K562 (cell line): ENCODE measurements around the gene ABHD16A. TPM values are rescaled to one million over a fixed set of nuclear protein-coding genes. Genes with fewer than 3 reads are reported as not detected.

Source experiments
- CBFA2T3 ChIP-seq: fragments of 450-650 bp; IDR thresholded peaks from 2 replicates; pipeline ENCODE4 v1.6.1; 2017
- DNMT1 ChIP-seq: fragments of 450-650 bp; IDR thresholded peaks from 2 replicates; pipeline ENCODE4 v1.6.1; 2016; ENCODE audit warnings: antibody characterized with exemption, mild to moderate bottlenecking
- ELF1 ChIP-seq: fragments of 200-800 bp; sonication (Bioruptor generic); IDR thresholded peaks from 2 replicates; pipeline ENCODE4 v1.6.1; 2016; ENCODE audit warnings: missing genetic modification characterization, missing compliant biosample characterization
- FUS ChIP-seq: fragments of 200-400 bp; formaldehyde crosslinking; optimal IDR thresholded peaks from 2 replicates; pipeline ENCODE3; 2017; ENCODE audit warnings: low read depth, low read length
- GABPB2 ChIP-seq: fragments of 250-450 bp; sonication (Bioruptor Pico); conservative IDR thresholded peaks from 2 replicates; pipeline ENCODE4 v1.5.1; 2021; ENCODE audit warnings: mild to moderate bottlenecking
- HNRNPUL1 ChIP-seq: fragments of 200-400 bp; formaldehyde crosslinking; IDR thresholded peaks from 2 replicates; pipeline ENCODE4 v1.6.1; 2017; ENCODE audit warnings: low read length
- IFI16 ChIP-seq: fragments of 250-450 bp; sonication (Bioruptor Pico); IDR thresholded peaks from 2 replicates; pipeline ENCODE4 v2.1.2; 2022; ENCODE audit warnings: mild to moderate bottlenecking, inconsistent platforms
- KAT7 ChIP-seq: sonication (generic); formaldehyde crosslinking; IDR thresholded peaks from 2 replicates; pipeline ENCODE4 v1.8.0; 2022; ENCODE audit warnings: missing genetic modification reagents, mild to moderate bottlenecking, borderline replicate concordance
- POLR3G ChIP-seq: IDR thresholded peaks from 2 replicates; pipeline ENCODE4 v1.6.1; 2011; ENCODE audit not compliant: insufficient read length, insufficient replicate concordance; ENCODE audit errors: extremely low read depth
- RFX7 ChIP-seq: fragments of 250-450 bp; sonication (Bioruptor Pico); IDR thresholded peaks from 2 replicates; pipeline ENCODE4 v1.5.1; 2021; ENCODE audit warnings: mild to moderate bottlenecking
- SMARCC2 ChIP-seq: fragments of 450-650 bp; IDR thresholded peaks from 2 replicates; pipeline ENCODE4 v1.6.1; 2017; ENCODE audit warnings: antibody characterized with exemption, moderate library complexity, mild to moderate bottlenecking, low read depth
- SMARCE1 ChIP-seq: fragments of 450-650 bp; IDR thresholded peaks from 2 replicates; pipeline ENCODE4 v1.7.1; 2016; ENCODE audit warnings: mild to moderate bottlenecking
- polyA plus RNA-seq, 8 experiments: library from polyadenylated mRNA; depleted of rRNA in 4 of 8; stranded (reverse) in 5 of 8; unstranded in 3 of 8; fragments of >200 nt; fragmentation: Nextera tagmentation in 2 of 8; fragmentation: Illumina TruSeq in 1 of 8; extraction: Ambion mirVana in 2 of 8; extraction: Trizol in 1 of 8; gene quantifications; 2 replicates each; pipeline versions ENCODE4 v1.2.1 to v1.2.3, GENCODE V29; 2011 to 2014; ENCODE audit warnings: inconsistent platforms in 1 of 8, missing spikeins in 1 of 8
- total RNA-seq, 7 experiments: library from RNA; depleted of rRNA in 6 of 7; stranded (reverse); fragments of >200 nt in 6 of 7; fragmentation: Illumina TruSeq in 2 of 7; extraction: Trizol in 2 of 7; gene quantifications; 2 replicates each; pipeline versions ENCODE4 v1.2.1 to v1.2.3, GENCODE V29; 2011 to 2021; ENCODE audit warnings: low replicate concordance in 1 of 7
- TF ChIP-seq, protein P1 (sequence below): sonication (generic); formaldehyde crosslinking; IDR thresholded peaks from 2 replicates; pipeline ENCODE4 v1.8.0; 2022; ENCODE audit warnings: mild to moderate bottlenecking, missing genetic modification reagents
- TF ChIP-seq, protein P2 (sequence below): sonication (generic); formaldehyde crosslinking; IDR thresholded peaks from 2 replicates; pipeline ENCODE4 v1.8.0; 2022; ENCODE audit warnings: mild to moderate bottlenecking, low read depth, missing genetic modification reagents
- TF ChIP-seq, protein P3 (sequence below): fragments of 450-650 bp; IDR thresholded peaks from 2 replicates; pipeline ENCODE4 v1.6.1; 2017; ENCODE audit warnings: antibody characterized with exemption, mild to moderate bottlenecking
- TF ChIP-seq, protein P4 (sequence below): sonication (generic); formaldehyde crosslinking; IDR thresholded peaks from 2 replicates; pipeline ENCODE4 v1.4.0; 2020; ENCODE audit warnings: mild to moderate bottlenecking, missing genetic modification reagents
- TF ChIP-seq, protein P5 (sequence below): fragments of 250-450 bp; sonication (Bioruptor Pico); IDR thresholded peaks from 2 replicates; pipeline ENCODE4 v1.5.0; 2021; ENCODE audit warnings: mild to moderate bottlenecking, borderline replicate concordance

ABHD16A gene
- total and polyA plus RNA-seq, 9 of the 15 experiments (the other 6 are each of a cell fraction or from before 2014, with no cell fraction given) = 25.8 to 120 (median 81.6) TPM

DNA sequence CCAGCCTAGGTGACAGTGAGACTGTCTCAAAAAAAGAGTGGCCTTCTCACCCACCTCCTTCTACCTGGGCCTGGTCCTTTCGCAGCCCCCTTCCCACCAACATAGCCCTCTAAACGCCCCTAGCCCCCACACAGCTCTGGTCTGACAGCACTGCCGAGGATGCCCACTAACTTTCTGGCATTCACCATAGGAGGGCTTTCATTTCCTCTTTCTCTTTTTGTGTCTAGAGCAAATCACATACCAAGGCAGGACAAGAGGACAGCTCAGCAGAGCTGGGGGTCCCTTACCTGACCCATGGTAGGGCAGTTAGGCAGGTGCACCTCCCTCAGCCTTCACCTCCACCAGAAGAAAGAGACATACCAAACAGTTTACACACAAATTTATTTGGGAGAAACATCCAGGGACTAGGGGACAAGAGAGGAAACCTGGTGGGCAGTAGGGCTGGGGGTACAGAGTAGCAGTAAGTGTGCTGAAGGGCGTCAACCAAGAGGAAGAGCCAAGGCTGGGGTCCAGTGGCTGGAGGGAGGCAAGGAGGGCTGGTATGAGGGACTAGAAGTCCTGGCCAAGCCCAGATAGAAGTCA, 26.7 kb downstream of the ABHD16A start (continued):
- TF ChIP-seq SMARCE1 = no peak
- TF ChIP-seq, protein P1, sequence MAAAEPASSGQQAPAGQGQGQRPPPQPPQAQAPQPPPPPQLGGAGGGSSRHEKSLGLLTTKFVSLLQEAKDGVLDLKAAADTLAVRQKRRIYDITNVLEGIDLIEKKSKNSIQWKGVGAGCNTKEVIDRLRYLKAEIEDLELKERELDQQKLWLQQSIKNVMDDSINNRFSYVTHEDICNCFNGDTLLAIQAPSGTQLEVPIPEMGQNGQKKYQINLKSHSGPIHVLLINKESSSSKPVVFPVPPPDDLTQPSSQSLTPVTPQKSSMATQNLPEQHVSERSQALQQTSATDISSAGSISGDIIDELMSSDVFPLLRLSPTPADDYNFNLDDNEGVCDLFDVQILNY = 0 out of 2 replicates have a peak, but pooled peaks have one; percentile 29
- TF ChIP-seq IFI16 (CRISPR knock-in tag) = no peak
- TF ChIP-seq, protein P2, sequence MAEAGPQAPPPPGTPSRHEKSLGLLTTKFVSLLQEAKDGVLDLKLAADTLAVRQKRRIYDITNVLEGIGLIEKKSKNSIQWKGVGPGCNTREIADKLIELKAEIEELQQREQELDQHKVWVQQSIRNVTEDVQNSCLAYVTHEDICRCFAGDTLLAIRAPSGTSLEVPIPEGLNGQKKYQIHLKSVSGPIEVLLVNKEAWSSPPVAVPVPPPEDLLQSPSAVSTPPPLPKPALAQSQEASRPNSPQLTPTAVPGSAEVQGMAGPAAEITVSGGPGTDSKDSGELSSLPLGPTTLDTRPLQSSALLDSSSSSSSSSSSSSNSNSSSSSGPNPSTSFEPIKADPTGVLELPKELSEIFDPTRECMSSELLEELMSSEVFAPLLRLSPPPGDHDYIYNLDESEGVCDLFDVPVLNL (CRISPR knock-in tag) = 0 out of 2 replicates have a peak, but pooled peaks have one; percentile 23
- TF ChIP-seq HNRNPUL1 = peak; percentile 60; the same call in 1 of the 2 replicates
- TF ChIP-seq, protein P3, sequence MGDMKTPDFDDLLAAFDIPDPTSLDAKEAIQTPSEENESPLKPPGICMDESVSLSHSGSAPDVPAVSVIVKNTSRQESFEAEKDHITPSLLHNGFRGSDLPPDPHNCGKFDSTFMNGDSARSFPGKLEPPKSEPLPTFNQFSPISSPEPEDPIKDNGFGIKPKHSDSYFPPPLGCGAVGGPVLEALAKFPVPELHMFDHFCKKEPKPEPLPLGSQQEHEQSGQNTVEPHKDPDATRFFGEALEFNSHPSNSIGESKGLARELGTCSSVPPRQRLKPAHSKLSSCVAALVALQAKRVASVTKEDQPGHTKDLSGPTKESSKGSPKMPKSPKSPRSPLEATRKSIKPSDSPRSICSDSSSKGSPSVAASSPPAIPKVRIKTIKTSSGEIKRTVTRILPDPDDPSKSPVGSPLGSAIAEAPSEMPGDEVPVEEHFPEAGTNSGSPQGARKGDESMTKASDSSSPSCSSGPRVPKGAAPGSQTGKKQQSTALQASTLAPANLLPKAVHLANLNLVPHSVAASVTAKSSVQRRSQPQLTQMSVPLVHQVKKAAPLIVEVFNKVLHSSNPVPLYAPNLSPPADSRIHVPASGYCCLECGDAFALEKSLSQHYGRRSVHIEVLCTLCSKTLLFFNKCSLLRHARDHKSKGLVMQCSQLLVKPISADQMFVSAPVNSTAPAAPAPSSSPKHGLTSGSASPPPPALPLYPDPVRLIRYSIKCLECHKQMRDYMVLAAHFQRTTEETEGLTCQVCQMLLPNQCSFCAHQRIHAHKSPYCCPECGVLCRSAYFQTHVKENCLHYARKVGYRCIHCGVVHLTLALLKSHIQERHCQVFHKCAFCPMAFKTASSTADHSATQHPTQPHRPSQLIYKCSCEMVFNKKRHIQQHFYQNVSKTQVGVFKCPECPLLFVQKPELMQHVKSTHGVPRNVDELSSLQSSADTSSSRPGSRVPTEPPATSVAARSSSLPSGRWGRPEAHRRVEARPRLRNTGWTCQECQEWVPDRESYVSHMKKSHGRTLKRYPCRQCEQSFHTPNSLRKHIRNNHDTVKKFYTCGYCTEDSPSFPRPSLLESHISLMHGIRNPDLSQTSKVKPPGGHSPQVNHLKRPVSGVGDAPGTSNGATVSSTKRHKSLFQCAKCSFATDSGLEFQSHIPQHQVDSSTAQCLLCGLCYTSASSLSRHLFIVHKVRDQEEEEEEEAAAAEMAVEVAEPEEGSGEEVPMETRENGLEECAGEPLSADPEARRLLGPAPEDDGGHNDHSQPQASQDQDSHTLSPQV = no peak
- TF ChIP-seq SMARCC2 = no peak
- 0 out of 2 replicates have a peak, but pooled peaks have one; percentile 83 for TF ChIP-seq DNMT1
- TF ChIP-seq, protein P4, sequence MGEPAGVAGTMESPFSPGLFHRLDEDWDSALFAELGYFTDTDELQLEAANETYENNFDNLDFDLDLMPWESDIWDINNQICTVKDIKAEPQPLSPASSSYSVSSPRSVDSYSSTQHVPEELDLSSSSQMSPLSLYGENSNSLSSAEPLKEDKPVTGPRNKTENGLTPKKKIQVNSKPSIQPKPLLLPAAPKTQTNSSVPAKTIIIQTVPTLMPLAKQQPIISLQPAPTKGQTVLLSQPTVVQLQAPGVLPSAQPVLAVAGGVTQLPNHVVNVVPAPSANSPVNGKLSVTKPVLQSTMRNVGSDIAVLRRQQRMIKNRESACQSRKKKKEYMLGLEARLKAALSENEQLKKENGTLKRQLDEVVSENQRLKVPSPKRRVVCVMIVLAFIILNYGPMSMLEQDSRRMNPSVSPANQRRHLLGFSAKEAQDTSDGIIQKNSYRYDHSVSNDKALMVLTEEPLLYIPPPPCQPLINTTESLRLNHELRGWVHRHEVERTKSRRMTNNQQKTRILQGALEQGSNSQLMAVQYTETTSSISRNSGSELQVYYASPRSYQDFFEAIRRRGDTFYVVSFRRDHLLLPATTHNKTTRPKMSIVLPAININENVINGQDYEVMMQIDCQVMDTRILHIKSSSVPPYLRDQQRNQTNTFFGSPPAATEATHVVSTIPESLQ (CRISPR knock-in tag) = 0 out of 2 replicates have a peak, but pooled peaks have one; percentile 73
- TF ChIP-seq CBFA2T3 = no peak
- TF ChIP-seq FUS = no peak
- TF ChIP-seq GABPB2 = no peak
- TF ChIP-seq, protein P5, sequence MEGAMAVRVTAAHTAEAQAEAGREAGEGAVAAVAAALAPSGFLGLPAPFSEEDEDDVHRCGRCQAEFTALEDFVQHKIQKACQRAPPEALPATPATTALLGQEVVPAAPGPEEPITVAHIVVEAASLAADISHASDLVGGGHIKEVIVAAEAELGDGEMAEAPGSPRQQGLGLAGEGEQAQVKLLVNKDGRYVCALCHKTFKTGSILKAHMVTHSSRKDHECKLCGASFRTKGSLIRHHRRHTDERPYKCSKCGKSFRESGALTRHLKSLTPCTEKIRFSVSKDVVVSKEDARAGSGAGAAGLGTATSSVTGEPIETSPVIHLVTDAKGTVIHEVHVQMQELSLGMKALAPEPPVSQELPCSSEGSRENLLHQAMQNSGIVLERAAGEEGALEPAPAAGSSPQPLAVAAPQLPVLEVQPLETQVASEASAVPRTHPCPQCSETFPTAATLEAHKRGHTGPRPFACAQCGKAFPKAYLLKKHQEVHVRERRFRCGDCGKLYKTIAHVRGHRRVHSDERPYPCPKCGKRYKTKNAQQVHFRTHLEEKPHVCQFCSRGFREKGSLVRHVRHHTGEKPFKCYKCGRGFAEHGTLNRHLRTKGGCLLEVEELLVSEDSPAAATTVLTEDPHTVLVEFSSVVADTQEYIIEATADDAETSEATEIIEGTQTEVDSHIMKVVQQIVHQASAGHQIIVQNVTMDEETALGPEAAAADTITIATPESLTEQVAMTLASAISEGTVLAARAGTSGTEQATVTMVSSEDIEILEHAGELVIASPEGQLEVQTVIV = no peak
- TF ChIP-seq POLR3G = no peak
- TF ChIP-seq RFX7 (CRISPR knock-in tag) = no peak
- TF ChIP-seq KAT7 (CRISPR knock-in tag) = no peak
- no peak for TF ChIP-seq ELF1 (tag)
- TF ChIP-seq, all 486 proteins: peak for 17
